LHCN-M2 (cell line): ENCODE results near the gene XRCC3. TPM values are rescaled to one million over a fixed set of nuclear protein-coding genes. Genes with fewer than 3 reads are reported as not detected.
"Not testable (repeated sequence)": the region's sequence is repeated elsewhere in the genome, so short reads cannot be mapped to it uniquely, and the experiment has no call there.

Source experiments
- DNase-seq: peaks from one replicate; pipeline ENCODE4 v3.0.0-alpha.2; 2012; ENCODE audit warnings: low read depth
- total RNA-seq: library from RNA; depleted of rRNA; stranded (reverse); fragments of >200 nt; gene quantifications from 2 replicates; pipeline ENCODE4 v1.2.3, GENCODE V29; 2014; rRNA removed

XRCC3 gene
- total RNA-seq, 1 experiment from 2014 or later = 46.7 TPM

GRCh38 chr14:103671911-103672310, 43.3 kb downstream of the XRCC3 start:
- no peak for DNase-seq

- DNase-seq = no peak
Measured at GRCh38 chr14:103669370-103669769, 45.9 kb downstream of the XRCC3 start.

GRCh38 chr14:103668117-103668516, 47.1 kb downstream of the XRCC3 start:
- no peak for DNase-seq

- DNase-seq = no peak
Measured at GRCh38 chr14:103667671-103668070, 47.6 kb downstream of the XRCC3 start.

- no peak for DNase-seq
Measured at GRCh38 chr14:103663506-103663905, 51.7 kb downstream of the XRCC3 start.

GRCh38 chr14:103662591-103662990, 52.7 kb downstream of the XRCC3 start:
- DNase-seq = no peak

- no peak for DNase-seq
Measured at GRCh38 chr14:103662029-103662428, 53.2 kb downstream of the XRCC3 start.

- DNase-seq = no peak
Measured at GRCh38 chr14:103659631-103660030, 55.6 kb downstream of the XRCC3 start.

- DNase-seq = peak; percentile 82
Measured at GRCh38 chr14:103657471-103657870, 57.8 kb downstream of the XRCC3 start.

- DNase-seq = no peak
Measured at GRCh38 chr14:103656756-103657133, 58.5 kb downstream of the XRCC3 start.

- no peak for DNase-seq
Measured at GRCh38 chr14:103656031-103656755, 59.1 kb downstream of the XRCC3 start.

GRCh38 chr14:103654619-103655018, 60.6 kb downstream of the XRCC3 start:
- no peak for DNase-seq

- no peak for DNase-seq
Measured at GRCh38 chr14:103653805-103654204, 61.4 kb downstream of the XRCC3 start.

- DNase-seq = not testable (repeated sequence)
Measured at GRCh38 chr14:103653336-103653735, 61.9 kb downstream of the XRCC3 start.

GRCh38 chr14:103652806-103653205, 62.4 kb downstream of the XRCC3 start:
- no peak for DNase-seq

- no peak for DNase-seq
Measured at GRCh38 chr14:103651585-103651984, 63.7 kb downstream of the XRCC3 start.

GRCh38 chr14:103650213-103650612, 65.0 kb downstream of the XRCC3 start:
- DNase-seq = no peak

- no peak for DNase-seq
Measured at GRCh38 chr14:103649001-103649400, 66.2 kb downstream of the XRCC3 start.

Other genes starting within 250 kb of the XRCC3 start
- gene CKB, start 192.6 kb downstream of the XRCC3 start, total RNA-seq = 17.7 and 46.7 TPM in 2 replicates
- gene TRMT61A, start 186.3 kb downstream of the XRCC3 start, total RNA-seq = 20.3 and 21.6 TPM in 2 replicates
- gene BAG5, start 152.8 kb downstream of the XRCC3 start, total RNA-seq = 33.0 and 33.8 TPM in 2 replicates
- gene COA8, start 152.5 kb downstream of the XRCC3 start, total RNA-seq = 43.7 and 59.7 TPM in 2 replicates
- 258 and 283 TPM in 2 replicates for gene KLC1, start 86.2 kb downstream of the XRCC3 start, total RNA-seq
- gene ZFYVE21, start 359 bp upstream of the XRCC3 start, total RNA-seq = 36.2 and 46.3 TPM in 2 replicates
- 1.4 and 2.2 TPM in 2 replicates for gene PPP1R13B, start 132.1 kb upstream of the XRCC3 start, total RNA-seq
- 3.3 and 3.5 TPM in 2 replicates for gene TDRD9, start 213.0 kb upstream of the XRCC3 start, total RNA-seq
- not detected in 2 replicates for gene RD3L, start 227.1 kb upstream of the XRCC3 start, total RNA-seq